ENCODE data around the gene ENDOV. TPM values are rescaled to one million over a fixed set of nuclear protein-coding genes. Genes with fewer than 3 reads are reported as not detected.

ENDOV gene
- total and polyA plus RNA-seq, 2 donors from 2014 or later = 20.3 to 28.0 TPM

DNA sequence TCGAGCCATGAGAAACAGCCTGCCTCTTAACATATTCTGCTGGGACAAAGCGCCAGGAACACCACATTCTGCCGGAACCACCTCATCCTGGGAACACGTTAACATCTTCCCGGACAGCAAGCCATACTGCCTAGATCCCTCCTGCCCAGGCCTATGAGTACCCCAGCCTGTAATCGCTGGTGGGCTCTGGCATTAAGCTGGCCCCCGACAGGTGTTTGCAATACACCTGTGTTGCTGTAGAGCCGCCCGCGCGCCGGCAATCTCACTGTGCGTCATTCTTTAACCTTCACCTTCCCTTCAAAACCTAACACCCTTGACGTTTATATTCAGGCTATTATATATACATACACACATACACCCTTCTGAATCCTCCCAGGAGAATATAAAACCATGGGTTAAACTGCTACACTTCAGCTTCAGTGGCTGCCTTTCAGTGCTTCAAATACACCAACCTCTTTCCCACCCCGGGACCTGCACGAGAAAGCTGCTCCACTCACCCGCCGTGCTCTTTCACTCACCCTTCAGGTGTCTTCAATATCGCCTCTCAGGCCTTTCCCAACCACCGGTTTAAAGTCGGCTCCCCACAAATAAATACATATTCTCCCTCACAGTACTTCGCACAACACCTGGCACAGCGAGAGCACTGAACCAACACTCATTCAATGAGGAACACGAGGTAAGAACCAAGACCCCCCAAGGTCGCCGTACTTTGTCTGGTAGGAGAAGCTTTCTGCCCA is 1.0 kb upstream of the ENDOV start:
- Histone ChIP-seq H3K4me3 (ENCODE audit: low read length in 3 of 3) (peak overlapping the region; percentile 86 to 99 (median 94)), H3K27ac (ENCODE audit: low read depth in 2 of 2, low read length in 2 of 2) (peak overlapping the region in 1 of 2 donors; percentile 99), H3K27me3 (ENCODE audit: control insufficient read depth, insufficient read depth, low read length) (no peaks in the 10 kb centered on the region), H3K36me3 (ENCODE audit: control insufficient read depth in 2 of 3, insufficient read depth in 3 of 3, low read length in 3 of 3) (peaks cover 0 to 4% (median 0%) of the 10 kb centered on the region in 3 donors), H3K4me1 (ENCODE audit: control insufficient read depth in 2 of 3, insufficient read depth in 2 of 3, low read depth in 1 of 3, low read length in 3 of 3) (peaks cover 0 to 10% (median 9%) of the 10 kb centered on the region in 3 donors), H3K9me3 (ENCODE audit: control insufficient read depth in 2 of 3, insufficient read depth in 1 of 3, low read length in 3 of 3) (no peaks in the 10 kb centered on the region), H3K9ac (ENCODE audit: low read length in 3 of 3) (peak overlapping the region; percentile 42 to 94 (median 53))
- TF ChIP-seq, protein P1, sequence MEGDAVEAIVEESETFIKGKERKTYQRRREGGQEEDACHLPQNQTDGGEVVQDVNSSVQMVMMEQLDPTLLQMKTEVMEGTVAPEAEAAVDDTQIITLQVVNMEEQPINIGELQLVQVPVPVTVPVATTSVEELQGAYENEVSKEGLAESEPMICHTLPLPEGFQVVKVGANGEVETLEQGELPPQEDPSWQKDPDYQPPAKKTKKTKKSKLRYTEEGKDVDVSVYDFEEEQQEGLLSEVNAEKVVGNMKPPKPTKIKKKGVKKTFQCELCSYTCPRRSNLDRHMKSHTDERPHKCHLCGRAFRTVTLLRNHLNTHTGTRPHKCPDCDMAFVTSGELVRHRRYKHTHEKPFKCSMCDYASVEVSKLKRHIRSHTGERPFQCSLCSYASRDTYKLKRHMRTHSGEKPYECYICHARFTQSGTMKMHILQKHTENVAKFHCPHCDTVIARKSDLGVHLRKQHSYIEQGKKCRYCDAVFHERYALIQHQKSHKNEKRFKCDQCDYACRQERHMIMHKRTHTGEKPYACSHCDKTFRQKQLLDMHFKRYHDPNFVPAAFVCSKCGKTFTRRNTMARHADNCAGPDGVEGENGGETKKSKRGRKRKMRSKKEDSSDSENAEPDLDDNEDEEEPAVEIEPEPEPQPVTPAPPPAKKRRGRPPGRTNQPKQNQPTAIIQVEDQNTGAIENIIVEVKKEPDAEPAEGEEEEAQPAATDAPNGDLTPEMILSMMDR (IDR thresholded peaks at IDR 0.05; ENCODE audit: borderline replicate concordance, extremely low read depth, insufficient read depth) = no peak
- DNase-seq = peak in 1 of 5 donors; percentile 21
- no peak for FAIRE-seq
- intact Hi-C loops (cut with DNase I) = no loop called here

DNA sequence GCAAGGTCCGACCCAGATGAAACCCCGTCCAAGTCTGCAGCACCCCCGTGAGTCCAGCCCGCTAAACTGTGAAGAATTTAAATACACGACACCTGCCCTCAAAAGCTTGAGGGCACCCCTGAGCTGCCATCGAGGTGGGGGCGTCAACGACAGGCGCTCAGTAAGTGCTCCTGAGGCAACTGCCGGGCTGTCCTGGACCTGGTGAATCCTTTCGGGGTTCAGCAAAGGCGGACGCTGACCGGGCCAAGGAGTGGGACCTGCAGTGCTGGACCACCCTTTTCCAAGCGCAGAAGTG is 512 bp upstream of the ENDOV start:
- H3K36me3 ChIP-seq (ENCODE audit: control insufficient read depth in 2 of 3, insufficient read depth in 3 of 3, low read length in 3 of 3) = peaks cover 0 to 4% (median 0%) of the 10 kb centered on the region in 3 donors
- FAIRE-seq = no peak
- peak overlapping the region; percentile 86 to 99 (median 94) for H3K4me3 ChIP-seq (ENCODE audit: low read length in 3 of 3)
- peak overlapping the region; percentile 97 to 99 for H3K27ac ChIP-seq (ENCODE audit: low read depth in 2 of 2, low read length in 2 of 2)
- TF ChIP-seq, protein P1 (IDR thresholded peaks at IDR 0.05; ENCODE audit: borderline replicate concordance, extremely low read depth, insufficient read depth) = no peak
- peak overlapping the region; percentile 42 to 94 (median 53) for H3K9ac ChIP-seq (ENCODE audit: low read length in 3 of 3)
- no peaks in the 10 kb centered on the region for H3K27me3 ChIP-seq (ENCODE audit: control insufficient read depth, insufficient read depth, low read length)
- H3K9me3 ChIP-seq (ENCODE audit: control insufficient read depth in 2 of 3, insufficient read depth in 1 of 3, low read length in 3 of 3) = no peaks in the 10 kb centered on the region
- H3K4me1 ChIP-seq (ENCODE audit: control insufficient read depth in 2 of 3, insufficient read depth in 2 of 3, low read depth in 1 of 3, low read length in 3 of 3) = peaks cover 0 to 9% (median 9%) of the 10 kb centered on the region in 3 donors
- DNase-seq = peak in 3 of 5 donors; percentile 46 to 53 (median 51)
- intact Hi-C loops (cut with DNase I) = no loop called here

DNA sequence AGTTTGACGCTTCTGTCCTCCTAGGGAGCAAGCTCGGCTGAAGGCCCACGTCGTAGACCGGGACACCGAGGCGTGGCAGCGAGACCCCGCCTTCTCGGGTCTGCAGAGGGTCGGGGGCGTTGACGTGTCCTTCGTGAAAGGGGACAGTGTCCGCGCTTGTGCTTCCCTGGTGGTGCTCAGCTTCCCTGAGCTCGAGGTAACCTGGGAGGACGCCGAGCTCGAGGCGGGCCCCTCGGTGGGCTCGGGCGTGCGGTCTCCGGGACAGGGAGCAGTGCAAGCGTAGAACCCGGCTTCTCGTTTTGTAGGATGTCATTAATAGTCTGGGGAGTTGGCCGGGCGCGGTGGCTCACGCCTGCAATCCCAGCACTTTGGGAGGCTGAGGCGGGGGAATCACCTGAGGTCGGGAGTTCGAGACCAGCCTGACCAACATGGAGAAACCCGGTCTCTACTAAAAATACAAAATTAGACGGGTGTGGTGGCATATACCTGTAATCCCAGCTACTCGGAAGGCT is 715 bp downstream of the ENDOV start:
- H3K36me3 ChIP-seq (ENCODE audit: control insufficient read depth in 2 of 3, insufficient read depth in 3 of 3, low read length in 3 of 3) = peaks cover 0 to 4% (median 3%) of the 10 kb centered on the region in 3 donors
- H3K9me3 ChIP-seq (ENCODE audit: control insufficient read depth in 2 of 3, insufficient read depth in 1 of 3, low read length in 3 of 3) = no peaks in the 10 kb centered on the region
- peak overlapping the region; percentile 86 to 99 (median 94) for H3K4me3 ChIP-seq (ENCODE audit: low read length in 3 of 3)
- peaks cover 0 to 9% (median 3%) of the 10 kb centered on the region in 3 donors for H3K4me1 ChIP-seq (ENCODE audit: control insufficient read depth in 2 of 3, insufficient read depth in 2 of 3, low read depth in 1 of 3, low read length in 3 of 3)
- H3K9ac ChIP-seq (ENCODE audit: low read length in 3 of 3) = peak overlapping the region; percentile 69 to 94 (median 83)
- intact Hi-C loops (cut with DNase I) = no loop called here
- no peak for DNase-seq
- FAIRE-seq = no peak
- peak overlapping the region; percentile 97 to 99 for H3K27ac ChIP-seq (ENCODE audit: low read depth in 2 of 2, low read length in 2 of 2)
- H3K27me3 ChIP-seq (ENCODE audit: control insufficient read depth, insufficient read depth, low read length) = no peaks in the 10 kb centered on the region
- TF ChIP-seq, protein P1 (IDR thresholded peaks at IDR 0.05; ENCODE audit: borderline replicate concordance, extremely low read depth, insufficient read depth) = no peak

Data from kidney (tissue), 14 donors.